Hindlimb muscle (tissue), 1 donor: ENCODE data around the gene LYRM9. TPM values are rescaled to one million over a fixed set of nuclear protein-coding genes. Genes with fewer than 3 reads are reported as not detected.
"Not testable (repeated sequence)": the region's sequence is repeated elsewhere in the genome, so short reads cannot be mapped to it uniquely, and the experiment has no call there.

ENCODE experiments used
- DNase-seq: peaks from one replicate; pipeline ENCODE4 v3.0.0-alpha.2; 2013
- polyA plus RNA-seq: library from polyadenylated mRNA; unstranded; fragments of 120-200 nt; gene quantifications from one replicate; pipeline ENCODE4 v1.2.1, GENCODE V29; 2013; ENCODE audit not compliant: insufficient read length

The LYRM9 gene
- polyA plus RNA-seq, 1 donor, result 13.4 TPM

GRCh38 chr17:27838607-27839006, 54.6 kb downstream of the LYRM9 start:
- not testable (repeated sequence) for DNase-seq

DNA sequence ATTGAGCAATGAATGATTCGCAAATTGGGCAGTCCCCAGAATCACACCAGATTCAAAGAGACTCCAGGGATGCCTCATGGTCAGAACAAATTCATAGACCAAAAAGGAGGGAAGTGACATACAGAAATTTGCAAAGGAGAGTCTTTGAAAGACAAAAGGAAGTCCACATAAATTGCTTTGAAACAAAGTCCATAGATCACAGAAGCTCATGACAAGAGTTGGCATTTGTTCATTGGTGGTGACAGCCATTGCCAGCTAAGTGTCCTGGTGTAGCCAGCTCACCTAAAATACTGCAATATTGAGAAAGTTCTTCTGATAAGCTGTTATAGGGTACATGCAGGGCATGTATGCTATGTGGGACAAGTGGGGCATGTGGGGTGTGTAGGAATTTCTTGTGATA, 55.4 kb downstream of the LYRM9 start:
- DNase-seq, result not testable (repeated sequence)

DNA sequence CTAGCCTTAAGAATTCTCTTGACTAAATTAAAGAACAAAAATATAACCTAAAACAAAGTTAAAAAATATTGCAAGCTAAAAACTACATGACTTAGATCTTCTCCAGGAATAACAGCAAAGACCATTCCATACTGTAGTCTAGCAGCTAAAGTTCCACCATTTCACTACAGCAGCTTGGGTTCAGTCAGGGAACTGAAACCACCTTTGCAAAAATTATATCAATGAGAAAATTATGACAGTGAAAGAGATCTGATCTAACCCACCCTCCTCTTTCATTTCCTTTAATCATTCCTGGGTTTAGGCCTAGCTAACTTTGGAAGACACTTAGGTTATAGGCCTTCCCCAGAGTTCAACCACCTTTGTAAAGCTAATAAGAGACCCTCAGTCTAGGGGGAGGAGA, 56.5 kb downstream of the LYRM9 start:
- no peak for DNase-seq

DNA sequence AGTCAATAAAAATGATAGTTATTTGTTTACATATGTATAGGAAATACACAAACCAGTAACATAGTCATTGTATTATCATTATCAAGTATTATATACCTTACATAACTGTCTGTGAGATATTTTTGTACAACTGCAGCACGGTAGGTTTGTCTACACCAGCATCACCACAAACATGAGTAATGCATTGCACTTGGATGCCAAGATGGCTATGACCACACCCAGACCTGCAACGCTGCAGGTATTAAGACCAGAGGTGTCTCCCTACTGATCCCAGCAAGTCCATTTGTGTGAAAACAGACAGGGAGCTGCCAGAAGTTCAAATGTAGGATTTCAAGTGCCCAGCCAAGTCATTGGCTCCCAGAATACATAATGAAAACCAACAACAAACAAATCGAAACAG, 58.6 kb downstream of the LYRM9 start:
- DNase-seq, result no peak

- no peak for DNase-seq
These were observed 60.3 kb downstream of the LYRM9 start for GRCh38 chr17:27832831-27833230.

DNA sequence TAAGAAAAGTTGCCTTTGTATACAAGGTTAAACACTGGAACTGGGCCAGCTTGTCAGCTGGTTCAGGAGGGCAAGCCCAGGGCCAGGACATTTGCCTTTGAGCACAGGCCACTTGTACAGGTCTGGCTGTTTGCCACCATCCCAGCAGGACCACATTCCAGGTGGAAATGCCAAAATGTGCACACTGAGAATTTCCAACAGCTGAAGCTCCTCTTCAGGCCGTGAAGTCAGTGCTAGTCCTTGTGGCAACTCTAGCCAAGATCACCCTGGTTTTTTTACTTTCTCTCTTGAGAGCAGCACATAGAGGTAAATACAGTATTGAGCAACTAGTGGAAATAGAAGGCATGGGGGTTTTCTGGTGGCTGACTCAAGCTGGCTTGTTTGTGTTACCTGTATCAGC, 63.3 kb downstream of the LYRM9 start:
- DNase-seq, result not testable (repeated sequence)

DNA sequence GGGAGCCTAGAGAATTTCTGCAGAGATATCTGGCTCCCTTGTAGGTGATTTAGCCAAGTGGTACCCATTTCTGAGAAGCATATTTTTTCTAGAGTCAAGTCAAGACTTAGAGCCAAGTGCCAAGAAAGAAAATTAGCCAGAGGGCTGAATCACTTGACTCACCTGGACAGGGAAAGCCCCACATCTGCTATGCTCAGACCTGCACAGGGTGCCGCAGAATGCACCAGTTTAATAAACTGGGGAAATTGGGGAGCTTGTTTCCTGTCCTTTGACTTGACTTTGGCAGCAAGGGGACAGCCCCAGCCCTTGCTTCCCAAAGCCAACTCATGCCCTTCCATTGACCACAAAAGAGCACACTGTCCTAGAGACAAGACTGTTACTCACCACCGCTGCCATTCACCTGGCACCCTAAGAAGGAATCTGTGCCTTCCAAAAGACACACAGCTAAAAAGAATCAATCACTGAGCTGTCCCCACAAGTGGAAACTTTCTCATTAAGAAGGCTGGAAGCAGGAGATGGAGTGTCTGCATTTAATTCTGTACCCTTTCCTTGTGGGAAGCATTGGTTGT, 63.9 kb downstream of the LYRM9 start:
- not testable (repeated sequence) for DNase-seq

Other genes with a start within 250 kb of the LYRM9 start
- gene NOS2, start 92.8 kb downstream of the LYRM9 start, polyA plus RNA-seq, result 2.1 TPM
- 6.7 TPM for gene NLK, start 149.3 kb upstream of the LYRM9 start, polyA plus RNA-seq